Measurements from ENCODE around the gene ARHGAP1.
"Not testable (repeated sequence)": the region's sequence is repeated elsewhere in the genome, so short reads cannot be mapped to it uniquely, and the experiment has no call there.

The ARHGAP1 gene

GRCh38 chr11:46679241-46680163 lies 20.9 kb downstream of the ARHGAP1 start:
- TF ChIP-seq POLR2A (IDR thresholded peaks at IDR 0.05; ENCODE audit: low read depth, low read length), result no peak
- FAIRE-seq, result no peak
- no peak for DNase-seq (ENCODE audit: insufficient read length, low spot score)

GRCh38 chr11:46678741-46679130 lies 21.7 kb downstream of the ARHGAP1 start:
- FAIRE-seq, result no peak
- no peak for TF ChIP-seq POLR2A (IDR thresholded peaks at IDR 0.05; ENCODE audit: low read depth, low read length)
- no peak for DNase-seq (ENCODE audit: insufficient read length, low spot score)

- FAIRE-seq, result no peak
- TF ChIP-seq POLR2A (IDR thresholded peaks at IDR 0.05; ENCODE audit: low read depth, low read length), result no peak
- no peak for DNase-seq (ENCODE audit: insufficient read length, low spot score)
Observed at GRCh38 chr11:46677991-46678740, 22.3 kb downstream of the ARHGAP1 start.

GRCh38 chr11:46677169-46677568 lies 23.2 kb downstream of the ARHGAP1 start:
- DNase-seq (ENCODE audit: insufficient read length, low spot score) (no peak), FAIRE-seq (no peak)
- no peak for TF ChIP-seq POLR2A (IDR thresholded peaks at IDR 0.05; ENCODE audit: low read depth, low read length)

GRCh38 chr11:46676436-46677158 lies 23.8 kb downstream of the ARHGAP1 start:
- DNase-seq (ENCODE audit: insufficient read length, low spot score), result no peak
- no peak for TF ChIP-seq POLR2A (IDR thresholded peaks at IDR 0.05; ENCODE audit: low read depth, low read length)
- FAIRE-seq, result no peak

- no peak for FAIRE-seq
- TF ChIP-seq POLR2A (IDR thresholded peaks at IDR 0.05; ENCODE audit: low read depth, low read length), result no peak
Observed at GRCh38 chr11:46675949-46676348, 24.5 kb downstream of the ARHGAP1 start.

DNA sequence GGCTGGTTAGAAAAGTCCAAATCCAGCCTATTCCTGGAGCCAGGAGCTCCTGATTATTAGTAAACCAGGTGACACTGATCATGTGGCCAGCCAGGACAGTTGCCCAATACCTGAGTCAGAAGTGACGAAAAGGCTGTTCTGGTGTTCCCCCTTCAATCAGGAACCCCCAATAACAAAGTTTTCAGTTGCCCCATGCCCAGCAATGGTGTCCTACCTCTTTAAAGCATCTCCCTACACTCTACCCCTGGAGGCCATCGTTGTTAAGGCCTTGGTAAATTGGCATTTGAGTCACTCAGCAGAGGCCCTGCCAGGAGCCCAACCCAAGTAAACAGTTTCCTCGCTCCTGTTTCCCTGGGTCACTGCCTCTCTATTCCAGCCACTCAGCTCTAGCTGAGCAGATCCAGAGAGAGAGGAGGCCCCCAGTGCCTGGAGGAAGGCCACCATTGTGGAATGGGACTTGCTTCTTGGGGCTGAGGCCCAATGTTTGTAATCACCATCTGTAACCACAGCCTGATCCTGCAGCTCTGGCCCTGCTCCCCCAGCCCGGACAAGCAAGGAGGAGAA lies 25.0 kb downstream of the ARHGAP1 start:
- DNase-seq (ENCODE audit: insufficient read length, low spot score) (peak; percentile 76), FAIRE-seq (no peak)
- TF ChIP-seq POLR2A (IDR thresholded peaks at IDR 0.05; ENCODE audit: low read depth, low read length), result no peak

More at GRCh38 chr11:46675949-46676348, 24.5 kb downstream of the ARHGAP1 start:
- DNase-seq (ENCODE audit: insufficient read length, low spot score), result no peak

GRCh38 chr11:46674463-46675287 lies 25.7 kb downstream of the ARHGAP1 start:
- FAIRE-seq, result no peak
- TF ChIP-seq POLR2A (IDR thresholded peaks at IDR 0.05; ENCODE audit: low read depth, low read length), result no peak
- no peak for DNase-seq (ENCODE audit: insufficient read length, low spot score)

DNA sequence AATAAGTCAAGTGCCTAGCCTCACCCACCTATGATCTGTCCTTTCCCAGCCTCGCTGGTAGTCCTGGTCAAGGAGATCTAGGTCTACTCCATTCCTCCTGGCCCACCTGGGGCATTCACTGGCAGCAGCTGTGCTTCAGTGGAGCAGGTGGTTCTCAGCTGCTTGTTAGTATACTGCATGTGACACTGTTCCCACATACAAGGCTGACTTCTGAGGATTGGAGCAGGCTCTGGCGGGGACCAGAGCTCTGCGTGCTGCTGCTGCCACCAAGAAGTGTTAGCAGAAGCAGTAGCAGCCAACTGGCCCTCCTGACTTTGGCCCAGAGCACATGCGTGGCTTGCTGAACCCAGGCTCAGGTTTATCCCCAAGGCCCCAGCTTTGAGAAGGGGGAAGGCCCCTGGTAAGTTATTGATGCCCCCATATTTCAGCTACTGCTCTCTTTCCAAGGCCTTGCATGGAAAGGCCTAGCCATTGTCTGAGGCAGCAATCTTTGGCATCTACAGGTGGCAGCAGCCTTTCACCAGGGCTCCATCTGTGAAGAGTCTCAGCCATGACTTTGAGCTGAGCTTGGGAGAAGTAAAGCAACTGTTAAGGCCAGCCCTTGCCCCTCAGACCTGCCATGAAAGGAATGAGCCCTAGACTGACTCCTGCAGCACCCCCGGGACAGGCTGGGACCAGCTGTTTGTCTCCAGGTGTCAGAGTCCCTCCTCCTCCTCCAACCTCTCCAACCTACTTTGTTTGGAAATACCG lies 26.5 kb downstream of the ARHGAP1 start:
- FAIRE-seq (no peak), DNase-seq (ENCODE audit: insufficient read length, low spot score) (no peak)
- TF ChIP-seq POLR2A (IDR thresholded peaks at IDR 0.05; ENCODE audit: low read depth, low read length), result no peak

- DNase-seq (ENCODE audit: insufficient read length, low spot score), result no peak
- no peak for FAIRE-seq
- no peak for TF ChIP-seq POLR2A (IDR thresholded peaks at IDR 0.05; ENCODE audit: low read depth, low read length)
Observed at GRCh38 chr11:46672381-46672839, 28.0 kb downstream of the ARHGAP1 start.

- DNase-seq (ENCODE audit: insufficient read length, low spot score), result no peak
- no peak for FAIRE-seq
- TF ChIP-seq POLR2A (IDR thresholded peaks at IDR 0.05; ENCODE audit: low read depth, low read length), result no peak
Observed at GRCh38 chr11:46671958-46672315, 28.5 kb downstream of the ARHGAP1 start.

GRCh38 chr11:46670521-46670920 lies 29.9 kb downstream of the ARHGAP1 start:
- not testable (repeated sequence) for FAIRE-seq; DNase-seq (ENCODE audit: insufficient read length, low spot score)

Measured in H54 (cell line).